HG02642 (cell line): ENCODE data around the gene BNC2.

Experiments used
- ATAC-seq: cut with Tn5 transposase; IDR thresholded peaks from one replicate; pipeline ENCODE4 v1.9.1; 2021; ENCODE audit warnings: mild to moderate bottlenecking; ENCODE audit not compliant: unreplicated experiment, poor library complexity

Gene BNC2

GRCh38 chr9:16680975-16681651 is 189.4 kb downstream of the BNC2 start:
- ATAC-seq: no peak

- no peak for ATAC-seq
Measured at GRCh38 chr9:16680541-16680940, 189.9 kb downstream of the BNC2 start.

GRCh38 chr9:16679327-16679821 is 191.1 kb downstream of the BNC2 start:
- ATAC-seq: no peak

- ATAC-seq: no peak
Measured at GRCh38 chr9:16676519-16676918, 194.0 kb downstream of the BNC2 start.

- ATAC-seq: no peak
Measured at GRCh38 chr9:16675131-16675530, 195.3 kb downstream of the BNC2 start.

GRCh38 chr9:16673171-16673570 is 197.3 kb downstream of the BNC2 start:
- ATAC-seq: no peak

- no peak for ATAC-seq
Measured at GRCh38 chr9:16672501-16672900, 198.0 kb downstream of the BNC2 start.

- no peak for ATAC-seq
Measured at GRCh38 chr9:16671591-16672137, 198.8 kb downstream of the BNC2 start.

- no peak for ATAC-seq
Measured at GRCh38 chr9:16670791-16671190, 199.7 kb downstream of the BNC2 start.

- ATAC-seq: no peak
Measured at GRCh38 chr9:16668734-16669295, 201.7 kb downstream of the BNC2 start.

- ATAC-seq: no peak
Measured at GRCh38 chr9:16664211-16664610, 206.3 kb downstream of the BNC2 start.

- no peak for ATAC-seq
Measured at GRCh38 chr9:16661816-16662215, 208.7 kb downstream of the BNC2 start.

- no peak for ATAC-seq
Measured at GRCh38 chr9:16659096-16659495, 211.4 kb downstream of the BNC2 start.

GRCh38 chr9:16656432-16657169 is 213.9 kb downstream of the BNC2 start:
- ATAC-seq: no peak

GRCh38 chr9:16654596-16655126 is 215.8 kb downstream of the BNC2 start:
- ATAC-seq: no peak

- no peak for ATAC-seq
Measured at GRCh38 chr9:16653491-16654399, 216.7 kb downstream of the BNC2 start.

- no peak for ATAC-seq
Measured at GRCh38 chr9:16652582-16652981, 217.9 kb downstream of the BNC2 start.

GRCh38 chr9:16651446-16651964 is 219.0 kb downstream of the BNC2 start:
- no peak for ATAC-seq

GRCh38 chr9:16645970-16646369 is 224.5 kb downstream of the BNC2 start:
- ATAC-seq: no peak
